ENCODE measurements around the gene P2RX1.

- TF ChIP-seq, protein P1, sequence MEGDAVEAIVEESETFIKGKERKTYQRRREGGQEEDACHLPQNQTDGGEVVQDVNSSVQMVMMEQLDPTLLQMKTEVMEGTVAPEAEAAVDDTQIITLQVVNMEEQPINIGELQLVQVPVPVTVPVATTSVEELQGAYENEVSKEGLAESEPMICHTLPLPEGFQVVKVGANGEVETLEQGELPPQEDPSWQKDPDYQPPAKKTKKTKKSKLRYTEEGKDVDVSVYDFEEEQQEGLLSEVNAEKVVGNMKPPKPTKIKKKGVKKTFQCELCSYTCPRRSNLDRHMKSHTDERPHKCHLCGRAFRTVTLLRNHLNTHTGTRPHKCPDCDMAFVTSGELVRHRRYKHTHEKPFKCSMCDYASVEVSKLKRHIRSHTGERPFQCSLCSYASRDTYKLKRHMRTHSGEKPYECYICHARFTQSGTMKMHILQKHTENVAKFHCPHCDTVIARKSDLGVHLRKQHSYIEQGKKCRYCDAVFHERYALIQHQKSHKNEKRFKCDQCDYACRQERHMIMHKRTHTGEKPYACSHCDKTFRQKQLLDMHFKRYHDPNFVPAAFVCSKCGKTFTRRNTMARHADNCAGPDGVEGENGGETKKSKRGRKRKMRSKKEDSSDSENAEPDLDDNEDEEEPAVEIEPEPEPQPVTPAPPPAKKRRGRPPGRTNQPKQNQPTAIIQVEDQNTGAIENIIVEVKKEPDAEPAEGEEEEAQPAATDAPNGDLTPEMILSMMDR (IDR thresholded peaks at IDR 0.05; ENCODE audit: low read depth, low read length, poor library complexity, severe bottlenecking), result no peak
- no peak for TF ChIP-seq EZH2phosphoT487 (IDR thresholded peaks at IDR 0.05; ENCODE audit: borderline replicate concordance, low read length)
Measured at GRCh38 chr17:3861761-3862681, 54.2 kb downstream of the P2RX1 start.

Measured in DOHH2 (cell line).